Stimulated activated CD4-positive, alpha-beta T cell treated with anti-CD3 and anti-CD28 coated beads, Interleukin-1b, Interleukin-23, amount 100 ng/mL, for 1 hour (primary cell): ENCODE measurements around the gene CAVIN2.

Source experiments
- DNase-seq, 2 donors: peaks; one replicate each; pipeline ENCODE4 v3.0.0-alpha.2; 2020; ENCODE audit warnings: low read depth in 2 of 2

Gene CAVIN2

GRCh38 chr2:191866195-191866594, 19.3 kb upstream of the CAVIN2 start:
- no peak for DNase-seq

DNA sequence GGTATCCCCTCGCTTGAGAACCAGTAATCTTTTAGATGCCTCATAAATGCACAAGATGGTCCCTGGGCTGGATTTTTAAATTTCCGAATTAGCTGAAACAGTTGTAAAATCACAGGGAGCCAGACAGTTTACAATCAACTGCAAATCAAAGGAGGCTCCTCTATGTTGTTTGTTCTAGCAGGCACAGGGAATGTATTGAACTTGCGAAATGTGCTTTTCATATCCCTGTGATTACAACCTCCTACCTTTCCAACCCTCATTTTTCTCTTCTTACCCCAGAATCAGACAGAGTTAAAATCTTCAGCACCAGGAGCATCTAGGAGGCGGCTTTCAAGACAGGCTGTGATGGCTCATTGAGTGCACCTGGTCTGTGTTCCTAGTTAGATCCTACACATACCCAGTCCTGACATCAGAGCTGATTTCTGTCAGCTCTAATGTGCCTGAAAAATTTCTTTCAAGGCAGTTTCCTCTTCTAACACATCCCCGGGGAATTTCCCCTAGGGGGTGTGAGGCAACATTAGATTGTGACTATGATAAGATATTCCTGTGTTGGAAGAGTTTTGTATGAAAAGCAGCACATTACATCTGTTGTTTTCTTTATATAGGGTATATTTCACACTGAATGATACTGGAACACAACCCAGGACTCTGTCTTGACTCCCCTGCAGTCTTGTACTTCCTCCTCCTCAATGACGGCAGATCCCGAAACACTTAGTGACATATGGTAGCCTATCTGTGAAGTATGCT, 17.9 kb upstream of the CAVIN2 start:
- DNase-seq: no peak

DNA sequence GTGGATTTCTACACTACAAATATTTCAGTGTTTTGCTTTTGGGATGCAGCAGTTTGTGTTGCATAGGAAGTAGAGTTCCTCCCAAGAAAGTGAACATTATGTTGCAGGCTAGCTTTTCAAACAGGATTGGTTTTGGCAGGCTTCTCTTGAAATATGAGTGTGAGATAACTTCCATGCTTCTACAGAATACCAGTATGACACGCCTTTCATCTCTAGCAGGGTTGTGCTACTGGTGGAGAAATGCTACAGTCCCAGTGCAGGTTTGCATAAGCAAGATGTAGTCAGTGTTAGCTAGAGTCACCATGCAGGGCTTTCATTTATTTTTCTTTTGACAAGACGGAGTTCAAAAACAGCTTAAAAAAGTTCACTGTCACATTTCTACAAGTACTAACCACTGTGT, 17.1 kb upstream of the CAVIN2 start:
- no peak for DNase-seq

DNA sequence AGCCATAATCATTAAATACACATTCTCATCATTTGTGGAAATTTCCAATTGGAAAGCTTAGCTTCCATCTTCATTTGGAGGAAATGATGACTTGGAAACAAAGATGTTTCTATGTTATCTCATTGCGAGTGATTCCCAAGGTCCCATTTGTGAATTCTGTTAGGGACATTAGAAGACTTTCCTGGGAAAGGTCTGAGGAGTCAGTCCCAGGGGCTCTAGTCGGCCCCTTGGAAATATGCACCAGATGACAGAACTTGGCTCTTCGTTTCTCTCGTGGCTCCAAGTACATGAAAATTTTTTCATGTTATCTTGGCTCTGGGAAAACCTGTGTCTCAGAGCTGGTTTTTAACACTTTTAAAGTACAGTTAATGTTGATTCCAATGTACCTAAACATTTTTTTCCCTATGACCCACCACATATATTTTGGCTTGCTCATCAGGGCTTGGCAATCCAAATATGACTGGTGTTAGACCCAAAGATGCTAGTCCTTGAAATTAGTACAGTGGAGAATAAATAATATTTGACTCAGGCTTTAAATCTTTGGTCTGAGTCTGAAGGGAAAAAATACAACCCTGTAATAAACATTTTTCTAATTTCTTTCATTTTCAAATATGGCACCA, 15.4 kb upstream of the CAVIN2 start:
- no peak for DNase-seq

DNA sequence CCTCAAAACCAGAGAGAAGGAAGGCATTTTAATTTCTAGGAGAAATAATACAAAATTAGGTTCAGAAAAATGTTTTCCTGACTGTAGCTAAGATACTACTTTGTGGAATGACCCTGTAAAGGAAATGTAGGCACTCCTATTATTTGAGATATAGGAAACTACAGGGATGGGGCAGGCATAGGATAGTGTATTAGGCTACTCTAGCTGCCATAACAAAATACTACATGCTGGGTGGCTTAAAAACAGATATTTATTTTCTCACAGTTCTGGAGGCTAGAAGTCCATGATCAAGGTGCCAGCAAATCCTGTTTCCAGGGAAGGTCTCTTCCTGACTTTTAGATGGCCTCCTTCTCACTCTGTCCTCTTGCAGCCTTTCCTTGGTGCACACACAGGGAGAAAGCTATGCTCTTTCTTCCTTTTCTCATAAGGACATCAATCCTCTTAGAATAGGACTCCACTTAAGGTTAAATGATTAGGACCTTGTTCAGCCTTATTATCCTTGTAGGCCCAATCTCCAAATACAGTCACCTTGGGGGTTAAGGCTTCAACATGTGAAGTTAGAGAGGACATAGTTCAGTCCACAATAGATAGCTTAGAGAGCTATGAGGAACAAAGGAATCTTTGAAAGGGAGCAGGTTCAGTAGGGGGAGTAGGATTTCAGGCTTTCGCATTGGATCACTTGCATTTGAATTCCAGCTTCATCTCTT, 14.0 kb upstream of the CAVIN2 start:
- DNase-seq: no peak

DNA sequence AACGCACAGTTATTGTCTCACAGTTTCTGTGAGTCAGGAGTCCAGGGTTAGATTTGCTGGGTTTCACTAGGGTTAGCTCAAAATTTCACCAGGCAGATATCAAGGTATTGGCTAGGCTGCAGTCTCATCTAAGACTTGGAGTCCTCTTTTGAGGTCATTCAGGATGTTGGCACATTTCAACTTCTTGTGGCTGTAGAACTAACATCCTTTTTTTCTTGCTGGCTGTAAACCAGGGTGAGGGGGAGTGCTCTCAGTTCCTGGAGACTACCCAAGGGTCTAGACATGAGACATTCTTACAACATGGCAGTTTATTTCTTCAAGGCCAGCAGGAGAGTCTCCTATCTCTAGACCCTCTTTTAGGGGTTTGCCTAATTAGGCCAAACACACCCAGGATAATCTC, 12.8 kb upstream of the CAVIN2 start:
- no peak for DNase-seq

DNA sequence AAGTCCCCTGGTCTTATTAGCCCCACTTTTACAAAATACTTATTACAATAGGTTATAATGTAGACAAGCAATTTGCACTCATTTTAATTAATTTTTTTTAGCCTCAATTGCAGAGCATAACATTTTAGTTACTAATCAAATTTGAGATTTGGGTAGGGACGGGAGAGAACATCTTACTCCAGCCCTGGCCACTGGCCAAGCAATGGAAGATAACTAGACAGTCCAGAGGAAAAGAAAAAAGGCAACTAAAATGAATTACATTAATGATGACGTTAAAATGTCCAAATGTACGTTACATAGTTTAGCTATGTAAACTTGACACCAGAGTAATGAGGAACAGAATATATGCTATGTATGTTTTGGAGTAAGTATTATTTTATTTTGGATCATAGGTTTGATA, 11.0 kb upstream of the CAVIN2 start:
- DNase-seq: no peak

GRCh38 chr2:191857259-191857805, 10.4 kb upstream of the CAVIN2 start:
- DNase-seq: no peak

DNA sequence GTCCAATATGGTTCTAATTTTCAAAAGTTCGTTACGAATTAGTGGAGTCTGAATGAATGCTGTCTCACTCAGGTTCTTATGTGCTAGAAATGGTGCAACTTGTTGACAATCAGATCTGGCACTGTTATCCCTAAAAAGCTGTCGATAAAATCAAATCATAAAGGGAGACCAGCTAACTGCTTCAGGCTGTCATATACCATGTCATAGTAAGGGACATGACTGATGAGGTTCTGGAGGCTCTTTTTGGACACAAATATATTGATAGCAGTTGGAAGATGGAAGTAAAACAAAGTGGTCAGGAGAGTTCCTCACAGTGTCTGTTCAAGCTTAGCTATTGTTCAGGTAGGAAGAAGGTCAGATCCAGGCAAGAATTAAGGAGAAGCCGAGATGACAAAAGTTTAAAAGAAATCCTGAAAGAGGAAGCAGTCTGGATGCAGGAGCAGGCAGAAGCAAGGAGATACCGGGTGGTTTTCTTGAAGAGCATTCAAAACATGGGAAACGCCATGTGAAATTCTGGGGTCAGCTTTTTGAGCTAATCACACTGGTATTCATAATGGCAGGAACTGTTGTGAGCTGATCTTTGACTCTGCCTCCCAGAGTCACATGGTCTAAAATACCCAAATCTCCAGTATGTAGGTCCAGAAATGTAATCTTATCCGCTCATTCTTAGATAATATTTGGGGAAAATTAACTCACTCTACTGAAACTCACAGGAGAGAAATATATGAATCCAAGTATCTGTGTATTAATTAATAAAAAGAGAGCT, 9.4 kb upstream of the CAVIN2 start:
- DNase-seq: no peak

GRCh38 chr2:191855382-191855781, 8.5 kb upstream of the CAVIN2 start:
- DNase-seq: no peak

GRCh38 chr2:191854382-191855372, 7.8 kb upstream of the CAVIN2 start:
- DNase-seq: no peak

DNA sequence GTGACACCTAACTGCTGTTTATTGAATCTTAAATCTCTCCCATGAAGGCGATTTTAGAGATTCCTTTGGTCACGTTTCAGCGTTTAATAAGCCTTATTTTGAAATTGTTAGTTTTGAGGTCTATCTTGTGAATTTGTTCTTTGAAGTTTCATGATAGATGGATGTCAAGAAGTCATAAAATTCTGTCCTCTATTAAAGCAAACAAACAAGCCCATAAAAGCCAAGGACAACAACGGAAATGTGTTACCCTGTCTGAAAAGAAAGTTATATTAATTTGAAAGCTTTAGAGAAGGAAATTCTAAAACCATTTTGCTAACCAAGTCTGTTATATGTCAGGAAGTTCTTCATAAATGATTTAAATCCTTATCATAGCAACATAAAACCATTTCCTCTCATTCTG, 7.0 kb upstream of the CAVIN2 start:
- DNase-seq: no peak

DNA sequence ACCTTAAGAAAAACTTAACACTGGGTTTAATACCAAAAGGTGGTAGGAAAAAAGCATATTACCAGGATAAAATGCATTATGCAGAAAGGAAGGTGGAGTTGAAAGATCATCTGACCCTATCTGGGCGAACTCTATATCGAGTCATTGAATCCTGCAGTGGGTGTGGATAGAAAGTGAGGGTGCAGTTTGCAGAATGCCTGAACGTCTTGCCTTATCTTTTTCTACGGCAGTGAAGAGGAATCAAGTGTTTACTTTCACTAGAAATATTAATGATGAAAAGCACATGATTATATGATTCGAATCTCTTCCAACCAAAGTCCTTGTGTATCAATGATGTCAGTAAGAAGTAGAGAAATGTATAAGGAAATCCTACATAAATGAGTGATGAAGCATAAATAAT, 4.3 kb upstream of the CAVIN2 start:
- DNase-seq: no peak

GRCh38 chr2:191848771-191849767, 2.2 kb upstream of the CAVIN2 start:
- DNase-seq: no peak

- DNase-seq: no peak
Measured at GRCh38 chr2:191847764-191848163, 876 bp upstream of the CAVIN2 start.

- DNase-seq: no peak
Measured at GRCh38 chr2:191845876-191846514, 893 bp downstream of the CAVIN2 start.

DNA sequence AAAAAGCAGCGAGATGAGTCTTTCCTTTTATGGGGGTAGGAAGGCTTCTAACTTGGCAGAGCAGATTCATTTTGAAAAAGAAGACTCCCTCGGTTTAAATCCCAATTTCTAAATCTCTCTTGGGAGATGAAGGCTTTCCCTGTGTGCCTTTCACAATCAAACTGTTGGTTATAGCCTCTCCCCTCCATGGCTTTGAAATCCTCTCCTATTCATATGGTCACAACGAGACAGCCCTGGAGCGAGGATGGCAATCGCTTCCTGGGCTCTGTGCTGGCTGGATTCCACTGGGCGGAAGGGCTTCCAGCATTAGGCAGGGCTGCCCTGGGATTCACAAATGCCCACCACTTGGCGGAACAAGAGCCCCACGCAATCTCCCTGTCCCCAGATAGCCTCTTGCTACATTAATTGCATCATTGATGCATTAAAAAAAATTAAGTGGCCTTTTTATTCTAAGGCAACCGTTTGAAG, 1.6 kb downstream of the CAVIN2 start:
- no peak for DNase-seq

DNA sequence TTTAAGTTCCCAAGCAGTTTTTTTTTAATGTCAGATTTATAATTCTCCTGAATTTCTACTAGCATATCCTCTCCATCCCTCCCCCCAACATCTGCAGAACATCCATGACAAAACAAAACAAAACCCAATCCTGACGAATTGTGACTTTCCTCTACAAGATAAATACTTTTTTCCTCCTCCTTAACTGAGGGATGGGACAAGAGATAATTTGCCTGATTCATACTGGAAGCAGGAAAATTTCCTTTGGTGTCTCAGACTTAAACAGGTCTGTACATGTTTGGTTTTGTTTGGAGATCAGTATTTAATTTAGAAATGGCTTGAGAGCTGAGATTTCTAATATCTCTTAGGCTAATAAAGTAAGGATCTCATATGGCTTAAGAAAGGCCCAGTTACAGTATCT, 2.2 kb downstream of the CAVIN2 start:
- DNase-seq: no peak

- no peak for DNase-seq
Measured at GRCh38 chr2:191840921-191841320, 6.0 kb downstream of the CAVIN2 start.
